H9 (cell line): Measurements from ENCODE around the gene MATK. TPM values are rescaled to one million over a fixed set of nuclear protein-coding genes. Genes with fewer than 3 reads are reported as not detected.

ENCODE experiments used
- DNase-seq: peaks from one replicate; pipeline ENCODE4 v3.0.0-alpha.2; 2017
- H2AFZ ChIP-seq: one replicate; pipeline ENCODE4 v1.6.1; 2013; ENCODE audit warnings: mild to moderate bottlenecking, low read length, control low read depth, moderate library complexity
- H2AK5ac ChIP-seq: 2 replicates; pipeline ENCODE4 v1.6.1; 2013; ENCODE audit warnings: low read length, control low read depth, mixed read lengths; ENCODE audit not compliant: insufficient read length
- H2BK120ac ChIP-seq: one replicate; pipeline ENCODE4 v1.6.1; 2013; ENCODE audit warnings: low read depth, mild to moderate bottlenecking, low read length, control low read depth, inconsistent platforms; ENCODE audit not compliant: poor library complexity, severe bottlenecking
- H2BK12ac ChIP-seq: 2 replicates; pipeline ENCODE4 v1.6.1; 2013; ENCODE audit warnings: low read length, control low read depth, mixed read lengths, low read depth; ENCODE audit not compliant: insufficient read length
- H2BK15ac ChIP-seq: 2 replicates; pipeline ENCODE4 v1.6.1; 2013; ENCODE audit warnings: low read depth, low read length, control low read depth
- H2BK20ac ChIP-seq: one replicate; pipeline ENCODE4 v1.6.1; 2013; ENCODE audit warnings: low read depth, mild to moderate bottlenecking, low read length, control low read depth, inconsistent platforms; ENCODE audit not compliant: poor library complexity, severe bottlenecking
- H2BK5ac ChIP-seq: 2 replicates; pipeline ENCODE4 v1.6.1; 2013; ENCODE audit warnings: low read length, control low read depth, mixed read lengths; ENCODE audit not compliant: insufficient read length
- H3K14ac ChIP-seq: 2 replicates; pipeline ENCODE4 v1.6.1; 2013; ENCODE audit warnings: low read length, control low read depth; ENCODE audit not compliant: insufficient read depth
- H3K18ac ChIP-seq: 2 replicates; pipeline ENCODE4 v1.6.1; 2013; ENCODE audit warnings: low read depth, mild to moderate bottlenecking, mixed read lengths, low read length, control low read depth; ENCODE audit not compliant: insufficient read length
- H3K23ac ChIP-seq: 2 replicates; pipeline ENCODE4 v1.6.1; 2013; ENCODE audit warnings: low read length, control low read depth, mixed read lengths, low read depth; ENCODE audit not compliant: insufficient read length
- H3K23me2 ChIP-seq: 2 replicates; pipeline ENCODE4 v1.6.1; 2013; ENCODE audit warnings: low read depth, mild to moderate bottlenecking, mixed read lengths, low read length, control low read depth; ENCODE audit not compliant: insufficient read length, poor library complexity, severe bottlenecking
- H3K27ac ChIP-seq: 2 replicates; pipeline ENCODE4 v1.5.1; 2013; ENCODE audit warnings: low read length, control low read depth, mixed read lengths, low read depth; ENCODE audit not compliant: insufficient read length
- H3K27me3 ChIP-seq: 2 replicates; pipeline ENCODE4 v1.6.1; 2013; ENCODE audit warnings: low read length, control low read depth, inconsistent platforms; ENCODE audit not compliant: insufficient read depth
- H3K4ac ChIP-seq: 2 replicates; pipeline ENCODE4 v1.6.1; 2013; ENCODE audit warnings: low read depth, mild to moderate bottlenecking, control low read depth, inconsistent platforms, low read length, moderate library complexity
- H3K4me1 ChIP-seq: 2 replicates; pipeline ENCODE4 v1.6.1; 2013; ENCODE audit warnings: low read length, control low read depth, inconsistent platforms; ENCODE audit not compliant: insufficient read depth
- H3K4me2 ChIP-seq: 2 replicates; pipeline ENCODE4 v1.6.1; 2013; ENCODE audit warnings: low read length, control low read depth, mixed read lengths; ENCODE audit not compliant: insufficient read length, insufficient read depth
- H3K56ac ChIP-seq: 2 replicates; pipeline ENCODE4 v1.6.1; 2013; ENCODE audit warnings: low read depth, mild to moderate bottlenecking, mixed read lengths, low read length, control low read depth; ENCODE audit not compliant: insufficient read length
- H3K79me1 ChIP-seq: 2 replicates; pipeline ENCODE4 v1.6.1; 2013; ENCODE audit warnings: low read depth, mild to moderate bottlenecking, moderate library complexity, low read length, control low read depth, inconsistent platforms; ENCODE audit not compliant: insufficient read depth, poor library complexity, severe bottlenecking
- H3K79me2 ChIP-seq: 2 replicates; pipeline ENCODE4 v1.6.1; 2013; ENCODE audit warnings: low read length, control low read depth, inconsistent platforms; ENCODE audit not compliant: insufficient read depth
- H3K9ac ChIP-seq: 2 replicates; pipeline ENCODE4 v1.6.1; 2013; ENCODE audit warnings: low read length, control low read depth, mixed read lengths; ENCODE audit not compliant: insufficient read length; ENCODE audit errors: extremely low read depth
- H3K9me3 ChIP-seq: one replicate; pipeline ENCODE4 v1.6.1; 2013; ENCODE audit warnings: low read depth, low read length, inconsistent platforms; ENCODE audit not compliant: control insufficient read depth
- H3T11ph ChIP-seq: one replicate; pipeline ENCODE4 v1.6.1; 2013; ENCODE audit warnings: mild to moderate bottlenecking, low read length, control low read depth, inconsistent platforms
- H4K20me1 ChIP-seq: one replicate; pipeline ENCODE4 v1.6.1; 2013; ENCODE audit not compliant: control insufficient read depth, insufficient read length, insufficient read depth
- H4K5ac ChIP-seq: 2 replicates; pipeline ENCODE4 v1.6.1; 2013; ENCODE audit warnings: low read depth, mild to moderate bottlenecking, mixed read lengths, low read length, control low read depth; ENCODE audit not compliant: insufficient read length
- H4K8ac ChIP-seq: replicated peaks from 2 replicates; pipeline ENCODE4 v1.6.1; 2013; ENCODE audit warnings: low read length, control low read depth, mixed read lengths, low read depth; ENCODE audit not compliant: insufficient read length
- H4K91ac ChIP-seq: 2 replicates; pipeline ENCODE4 v1.6.1; 2013; ENCODE audit warnings: low read depth, mild to moderate bottlenecking, moderate library complexity, mixed read lengths, low read length, control low read depth; ENCODE audit not compliant: insufficient read length
- H3K27ac Mint-ChIP-seq, 3 experiments: 2 replicates in 2 of 3; 3 replicates in 1 of 3; pipeline ENCODE4 v1.8.0; 2020 to 2021; ENCODE audit warnings: mixed read lengths in 3 of 3, mild to moderate bottlenecking in 1 of 3, moderate library complexity in 1 of 3
- H3K27me3 Mint-ChIP-seq: 2 replicates; pipeline ENCODE4 v1.8.0; 2021; ENCODE audit warnings: low read depth, mild to moderate bottlenecking, moderate library complexity, mixed read lengths
- H3K36me3 Mint-ChIP-seq, 3 experiments: 2 replicates in 2 of 3; 3 replicates in 1 of 3; pipeline ENCODE4 v1.8.0; 2020 to 2021; ENCODE audit warnings: low read depth in 3 of 3, mixed read lengths in 3 of 3; ENCODE audit not compliant: insufficient read depth in 1 of 3
- H3K4me1 Mint-ChIP-seq, 2 experiments: 2 replicates each; pipeline ENCODE4 v1.8.0; 2020; ENCODE audit warnings: mixed read lengths in 2 of 2
- H3K4me3 Mint-ChIP-seq, 2 experiments: 2 replicates in 1 of 2; 3 replicates in 1 of 2; pipeline ENCODE4 v1.8.0; 2020 to 2021; ENCODE audit warnings: mild to moderate bottlenecking in 2 of 2, mixed read lengths in 2 of 2, moderate library complexity in 1 of 2
- H3K9me3 Mint-ChIP-seq, 2 experiments: 2 replicates in 1 of 2; 3 replicates in 1 of 2; pipeline ENCODE4 v1.8.0; 2020; ENCODE audit warnings: mild to moderate bottlenecking in 2 of 2, mixed read lengths in 2 of 2, moderate library complexity in 1 of 2
- WGBS: extraction: QIAGEN DNeasy Blood & Tissue Kit; methylation state at CpG from one replicate; pipeline ENCODE4 v1.1.7; 2013; ENCODE audit warnings: missing lambda C conversion rate, low lambda C conversion rate, mixed read lengths; ENCODE audit not compliant: insufficient read length; ENCODE audit errors: extremely low coverage; 5-methylcytosine and 5-hydroxymethylcytosine counted together
- total RNA-seq: library from RNA; stranded (reverse); gene quantifications from 2 replicates; pipeline ENCODE4 v1.2.1, GENCODE V29; 2021
- TF ChIP-seq, protein P1 (sequence below): fragments of 200-600 bp; sonication (generic); conservative IDR thresholded peaks from 3 replicates; pipeline ENCODE4 v1.8.0; 2021; ENCODE audit warnings: antibody characterized with exemption, mild to moderate bottlenecking

Gene MATK
- total RNA-seq, 1 experiment from 2014 or later: 13.5 TPM

DNA sequence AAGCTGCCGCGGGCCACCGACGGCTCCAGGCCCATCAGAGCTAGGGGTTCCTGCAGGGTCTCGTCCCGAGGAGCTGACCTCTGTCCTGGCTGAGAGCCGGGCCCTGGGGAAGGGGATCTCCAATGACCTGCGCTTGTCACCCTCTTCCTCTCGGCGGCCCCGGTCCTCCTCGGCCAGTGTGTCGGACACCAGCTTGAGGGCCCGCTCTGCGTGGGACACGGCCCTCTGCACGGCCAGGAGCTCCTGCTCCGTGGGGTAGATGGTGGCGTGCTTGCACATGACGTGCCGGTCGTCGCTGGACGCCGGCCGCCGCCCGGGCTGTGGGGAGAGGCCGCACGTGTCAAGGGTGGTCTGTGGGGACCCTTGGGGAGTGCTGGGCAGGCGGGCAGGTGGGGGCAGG, 32.7 kb upstream of the MATK start:
- Histone ChIP-seq H2AFZ (no peak overlapping the region), H2BK15ac (no peak overlapping the region), H3K4ac (no peak overlapping the region), H3K27ac (no peak overlapping the region), H3K18ac (no peak overlapping the region), H3K9me3 (no peaks in the 10 kb centered on the region), H3K14ac (no peak overlapping the region; the same call in 1 of the 2 replicates), H3K4me2 (no peak overlapping the region), H4K8ac (no peak overlapping the region), H4K20me1 (peaks cover 2% of the 10 kb centered on the region), H3K9ac (no peak overlapping the region), H3K23me2 (no peaks in the 10 kb centered on the region), H2BK12ac (no peak overlapping the region), H3K56ac (no peak overlapping the region), H3K4me1 (no peaks in the 10 kb centered on the region), H4K5ac (no peak overlapping the region), H3K23ac (no peak overlapping the region), H3K79me1 (no peaks in the 10 kb centered on the region), H2BK120ac (no peak overlapping the region), H2BK20ac (no peak overlapping the region), H3K27me3 (no peaks in the 10 kb centered on the region), H3K79me2 (no peaks in the 10 kb centered on the region), H3T11ph (no peak overlapping the region), H4K91ac (no peak overlapping the region), H2BK5ac (no peak overlapping the region), H2AK5ac (no peak overlapping the region)
- TF ChIP-seq, protein P1, sequence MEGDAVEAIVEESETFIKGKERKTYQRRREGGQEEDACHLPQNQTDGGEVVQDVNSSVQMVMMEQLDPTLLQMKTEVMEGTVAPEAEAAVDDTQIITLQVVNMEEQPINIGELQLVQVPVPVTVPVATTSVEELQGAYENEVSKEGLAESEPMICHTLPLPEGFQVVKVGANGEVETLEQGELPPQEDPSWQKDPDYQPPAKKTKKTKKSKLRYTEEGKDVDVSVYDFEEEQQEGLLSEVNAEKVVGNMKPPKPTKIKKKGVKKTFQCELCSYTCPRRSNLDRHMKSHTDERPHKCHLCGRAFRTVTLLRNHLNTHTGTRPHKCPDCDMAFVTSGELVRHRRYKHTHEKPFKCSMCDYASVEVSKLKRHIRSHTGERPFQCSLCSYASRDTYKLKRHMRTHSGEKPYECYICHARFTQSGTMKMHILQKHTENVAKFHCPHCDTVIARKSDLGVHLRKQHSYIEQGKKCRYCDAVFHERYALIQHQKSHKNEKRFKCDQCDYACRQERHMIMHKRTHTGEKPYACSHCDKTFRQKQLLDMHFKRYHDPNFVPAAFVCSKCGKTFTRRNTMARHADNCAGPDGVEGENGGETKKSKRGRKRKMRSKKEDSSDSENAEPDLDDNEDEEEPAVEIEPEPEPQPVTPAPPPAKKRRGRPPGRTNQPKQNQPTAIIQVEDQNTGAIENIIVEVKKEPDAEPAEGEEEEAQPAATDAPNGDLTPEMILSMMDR: no peak
- H3K36me3 Mint-ChIP-seq: no peaks in the 10 kb centered on the region
- H3K27me3 Mint-ChIP-seq: peaks cover 23% of the 10 kb centered on the region
- H3K9me3 Mint-ChIP-seq: no peaks in the 10 kb centered on the region
- no peak overlapping the region for H3K4me3 Mint-ChIP-seq
- no peak for DNase-seq
- WGBS: no CpG with 5 or more reads among the region's 31 CpGs
- H3K27ac Mint-ChIP-seq: no peak overlapping the region
- H3K4me1 Mint-ChIP-seq: no peaks in the 10 kb centered on the region; a peak in 1 of 4 replicates
